GM18907 (cell line): ENCODE measurements around the gene SLC16A13.
"Not testable (repeated sequence)": the region's sequence is repeated elsewhere in the genome, so short reads cannot be mapped to it uniquely, and the experiment has no call there.

Experiments
- ATAC-seq: cut with Tn5 transposase; IDR thresholded peaks from one replicate; pipeline ENCODE4 v1.9.1; 2021; ENCODE audit warnings: mild to moderate bottlenecking, moderate library complexity; ENCODE audit not compliant: unreplicated experiment

The SLC16A13 gene

GRCh38 chr17:7026471-7027115, 9.2 kb upstream of the SLC16A13 start:
- ATAC-seq: no peak

GRCh38 chr17:7027335-7027734, 8.5 kb upstream of the SLC16A13 start:
- ATAC-seq: no peak

GRCh38 chr17:7029096-7029495, 6.7 kb upstream of the SLC16A13 start:
- no peak for ATAC-seq

GRCh38 chr17:7029659-7030058, 6.2 kb upstream of the SLC16A13 start:
- no peak for ATAC-seq

GRCh38 chr17:7034955-7035590, 742 bp upstream of the SLC16A13 start:
- ATAC-seq: peak; percentile 14

GRCh38 chr17:7038025-7038862, 2.4 kb downstream of the SLC16A13 start:
- no peak for ATAC-seq

- no peak for ATAC-seq
Measured at GRCh38 chr17:7039832-7040231, 4.0 kb downstream of the SLC16A13 start.

- no peak for ATAC-seq
Measured at GRCh38 chr17:7041607-7042500, 6.0 kb downstream of the SLC16A13 start.

GRCh38 chr17:7042501-7043181, 6.8 kb downstream of the SLC16A13 start:
- no peak for ATAC-seq

- no peak for ATAC-seq
Measured at GRCh38 chr17:7043182-7043496, 7.3 kb downstream of the SLC16A13 start.

- no peak for ATAC-seq
Measured at GRCh38 chr17:7043497-7044198, 7.8 kb downstream of the SLC16A13 start, which contains the start of gene SLC16A11. Gene SLC16A11, minus strand, starts transcription at chr17:7044092. Its CDS starts 579 bp downstream, at chr17:7043513.

- no peak for ATAC-seq
Measured at GRCh38 chr17:7045492-7046126, 9.8 kb downstream of the SLC16A13 start.

- no peak for ATAC-seq
Measured at GRCh38 chr17:7046127-7046724, 10.4 kb downstream of the SLC16A13 start.

- not testable (repeated sequence) for ATAC-seq
Measured at GRCh38 chr17:7046725-7047397, 11.0 kb downstream of the SLC16A13 start.

GRCh38 chr17:7047566-7047965, 11.8 kb downstream of the SLC16A13 start:
- no peak for ATAC-seq

GRCh38 chr17:7048968-7049367, 13.2 kb downstream of the SLC16A13 start:
- no peak for ATAC-seq

GRCh38 chr17:7050583-7050982, 14.8 kb downstream of the SLC16A13 start:
- ATAC-seq: not testable (repeated sequence)

- no peak for ATAC-seq
Measured at GRCh38 chr17:7056386-7056785, 20.6 kb downstream of the SLC16A13 start.
